Fibroblast of peridontal ligament (primary cell): ENCODE results near the gene TSPAN11.
"Not testable (repeated sequence)": the region's sequence is repeated elsewhere in the genome, so short reads cannot be mapped to it uniquely, and the experiment has no call there.

Experiments used
- DNase-seq: peaks from one replicate; pipeline ENCODE4 v3.0.0-alpha.2; 2010; ENCODE audit errors: extremely low read depth

Gene TSPAN11

DNA sequence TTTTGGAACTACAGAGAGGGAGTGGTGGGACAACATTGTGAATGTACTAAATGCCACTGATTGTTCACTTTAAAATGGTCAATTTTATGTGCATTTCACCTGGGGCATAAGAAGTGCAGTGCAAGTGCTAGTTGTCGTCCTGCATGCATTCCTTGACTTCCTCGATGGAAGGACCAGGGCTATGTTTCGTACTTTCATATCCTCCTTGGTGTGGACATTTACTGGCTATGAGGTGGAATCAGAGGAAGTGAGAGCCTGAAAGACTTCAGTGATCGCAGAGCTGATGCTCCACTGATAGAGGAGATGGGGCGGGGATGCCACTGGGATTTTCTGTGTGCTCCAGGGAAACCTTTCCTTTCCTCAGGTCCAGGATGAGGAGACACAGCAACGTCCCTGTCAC, 93.0 kb downstream of the TSPAN11 start:
- no peak for DNase-seq

- no peak for DNase-seq
These were observed 93.4 kb downstream of the TSPAN11 start for GRCh38 chr12:31019976-31020375.

DNA sequence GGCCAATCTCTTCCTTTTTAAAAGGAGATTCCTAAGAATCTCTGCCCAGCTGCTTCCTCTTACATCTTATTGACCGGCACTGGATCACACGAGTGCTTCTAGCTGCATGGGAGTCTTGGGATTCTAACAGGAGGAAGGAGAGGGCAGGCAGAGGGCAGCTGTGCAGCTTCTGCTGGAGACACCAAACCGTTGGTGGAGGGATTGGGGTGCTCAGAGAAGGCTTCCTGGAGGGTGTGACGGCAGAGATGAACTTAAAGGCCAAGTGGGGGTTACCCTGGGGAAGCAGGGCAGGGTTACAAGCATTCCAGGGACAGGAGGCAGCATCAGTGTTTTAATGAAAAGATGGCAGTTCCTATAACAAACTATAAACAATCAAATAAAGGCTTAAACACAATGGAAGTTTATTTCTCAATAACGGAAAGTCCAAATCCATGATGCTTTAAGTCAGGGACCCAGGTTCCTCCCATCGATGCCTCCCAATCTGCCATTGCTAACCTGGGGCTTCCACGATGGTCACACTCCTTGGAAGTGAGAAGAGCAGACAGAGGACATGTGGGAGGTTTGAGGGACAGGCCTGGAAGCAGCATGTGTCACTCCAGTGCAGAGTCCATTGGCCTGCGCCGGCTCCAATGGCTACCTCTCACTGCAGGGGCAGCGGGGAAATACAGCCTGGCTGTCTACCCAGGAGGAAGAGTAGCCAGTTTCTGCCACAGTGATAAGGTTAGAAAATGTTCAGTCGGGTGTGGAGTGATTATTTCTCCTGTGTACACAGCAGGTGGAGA, 94.0 kb downstream of the TSPAN11 start:
- DNase-seq = no peak

DNA sequence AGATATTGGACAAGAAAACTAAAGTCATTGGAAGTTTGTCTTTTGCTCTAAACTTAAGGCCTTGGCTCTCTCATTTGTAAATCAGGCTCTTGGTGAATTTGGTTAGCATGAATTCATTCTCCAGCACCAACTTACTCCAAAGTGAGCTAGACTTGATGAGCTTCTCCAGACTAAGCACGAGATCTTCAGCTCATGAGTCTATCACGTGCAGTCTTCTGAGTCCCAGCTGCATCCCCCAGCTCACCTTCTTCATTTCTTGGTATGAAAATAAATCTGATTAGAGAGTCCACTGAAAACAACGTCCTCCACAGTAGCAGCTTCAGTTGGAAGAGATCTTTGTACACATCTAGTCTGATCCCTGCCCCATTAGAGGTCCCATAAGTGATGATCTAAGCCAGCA, 94.6 kb downstream of the TSPAN11 start:
- no peak for DNase-seq

- no peak for DNase-seq
These were observed 95.4 kb downstream of the TSPAN11 start for GRCh38 chr12:31021809-31022494.

DNA sequence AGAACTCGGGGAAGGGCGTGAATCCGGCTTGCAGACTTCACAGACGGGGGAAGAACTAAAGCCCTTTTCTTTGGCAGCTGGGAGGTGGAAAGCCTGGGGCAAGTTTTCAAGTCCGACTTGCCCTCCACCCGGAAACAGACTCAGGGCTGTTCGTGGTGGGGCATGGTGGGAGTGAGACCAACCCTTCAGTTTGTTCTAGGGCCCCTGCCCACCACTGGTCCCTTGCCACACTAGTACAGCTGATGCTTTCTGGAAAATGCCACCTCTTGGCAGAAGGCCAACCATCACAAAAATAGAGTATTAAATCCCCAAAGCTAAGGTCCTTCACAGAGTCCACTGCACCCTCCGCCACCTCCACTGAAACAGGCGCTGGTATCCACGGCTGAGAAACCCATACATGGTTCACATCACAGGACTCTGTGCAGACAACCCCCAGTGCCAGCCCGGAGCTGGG, 96.8 kb downstream of the TSPAN11 start:
- no peak for DNase-seq

DNA sequence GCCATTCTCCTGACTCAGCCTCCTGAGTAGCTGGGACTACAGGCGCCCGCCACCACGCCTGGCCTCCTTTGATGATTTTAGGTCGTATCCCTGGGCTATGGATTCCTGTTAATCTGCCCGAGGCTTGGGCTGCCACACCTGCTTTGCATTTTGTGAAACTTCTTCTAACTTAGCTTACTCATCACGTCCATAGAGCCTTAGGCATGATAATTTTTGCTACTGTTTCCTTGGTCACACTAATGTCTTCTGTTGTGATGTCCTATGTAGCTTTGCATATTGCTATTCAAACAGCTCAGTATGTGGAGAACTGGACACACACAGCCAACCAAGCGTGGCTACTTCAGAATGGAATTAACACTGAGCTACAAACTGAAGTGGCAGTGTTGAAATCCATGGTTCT, 99.7 kb downstream of the TSPAN11 start:
- no peak for DNase-seq

DNA sequence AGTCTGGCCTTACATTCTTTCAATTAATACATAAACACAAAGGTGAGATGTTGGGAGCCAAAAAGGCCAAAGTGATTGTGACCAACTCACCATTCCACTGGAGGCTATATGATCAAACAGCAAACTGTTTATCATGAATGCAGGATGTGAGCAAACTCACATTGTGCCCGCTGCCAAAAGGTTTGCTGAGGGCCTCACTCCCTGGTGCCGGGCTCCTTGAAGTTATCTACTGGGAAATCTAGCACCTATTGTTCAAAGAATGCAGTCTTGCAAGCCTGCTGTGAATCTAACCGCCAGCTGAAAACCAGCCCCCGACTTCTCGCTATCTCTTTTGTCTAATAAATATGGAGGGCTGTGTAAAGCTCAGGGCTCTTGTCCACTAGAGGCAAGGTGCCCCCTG, 100.5 kb downstream of the TSPAN11 start:
- DNase-seq = not testable (repeated sequence)

DNA sequence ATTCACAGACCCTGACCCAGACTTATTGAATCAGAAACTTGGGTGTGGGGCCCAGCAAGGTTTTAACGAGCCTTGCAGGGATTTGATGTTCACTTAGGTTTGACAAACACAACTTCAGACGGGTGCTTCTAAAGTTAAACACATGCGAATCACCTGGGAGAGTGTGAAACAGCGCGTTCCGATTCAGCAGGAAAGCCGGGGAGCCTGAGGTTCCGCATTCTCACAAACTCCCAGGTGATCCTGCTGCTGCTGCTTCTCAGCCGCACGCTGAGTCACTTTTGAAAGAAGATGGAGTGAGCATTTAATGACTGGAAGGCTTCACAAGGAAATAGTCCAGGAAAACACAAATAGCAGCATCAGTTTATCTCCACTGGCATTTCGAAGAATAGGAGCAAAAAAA, 102.9 kb downstream of the TSPAN11 start:
- no peak for DNase-seq

- no peak for DNase-seq
These were observed 103.5 kb downstream of the TSPAN11 start for GRCh38 chr12:31029916-31030562.

GRCh38 chr12:31031951-31032335, 105.4 kb downstream of the TSPAN11 start:
- DNase-seq = no peak

GRCh38 chr12:31033146-31033545, 106.6 kb downstream of the TSPAN11 start:
- no peak for DNase-seq

- DNase-seq = peak; percentile 14
These were observed 107.1 kb downstream of the TSPAN11 start for GRCh38 chr12:31033681-31034080.

- no peak for DNase-seq
These were observed 107.8 kb downstream of the TSPAN11 start for GRCh38 chr12:31034372-31034771.

- no peak for DNase-seq
These were observed 108.7 kb downstream of the TSPAN11 start for GRCh38 chr12:31035226-31035625.

- no peak for DNase-seq
These were observed 109.6 kb downstream of the TSPAN11 start for GRCh38 chr12:31035967-31036665.

- no peak for DNase-seq
These were observed 110.5 kb downstream of the TSPAN11 start for GRCh38 chr12:31037028-31037427.

GRCh38 chr12:31037931-31038330, 111.4 kb downstream of the TSPAN11 start:
- no peak for DNase-seq

- no peak for DNase-seq
These were observed 114.6 kb downstream of the TSPAN11 start for GRCh38 chr12:31041033-31041564.
